IMR-90 (cell line): ENCODE measurements around the gene TSPAN14. TPM values are rescaled to one million over a fixed set of nuclear protein-coding genes. Genes with fewer than 3 reads are reported as not detected.

Experiments used
- ATAC-seq: fragments of 200-7000 bp; cut with Tn5 transposase; 2 replicates; pipeline ENCODE4 v1.9.1; 2020; ENCODE audit warnings: low read depth, mild to moderate bottlenecking, moderate library complexity
- BruUV-seq: library from RNA; stranded (reverse); fragments of 400-500 nt; replicated peaks from 2 replicates; lab custom pipeline; 2021; lab: Mats Ljungman, UMichigan
- CTCF ChIA-PET: fragments of 300-600 bp; formaldehyde crosslinking; extraction: SDS; loops from one replicate; lab custom pipeline; 2021; ENCODE audit warnings: antibody characterized with exemption; lab: Yijun Ruan, JAX
- POLR2A ChIA-PET: fragments of 300-600 bp; sonication (Branson Sonifier 250); formaldehyde crosslinking; loops from one replicate; lab custom pipeline; 2022; ENCODE audit warnings: antibody characterized with exemption; ENCODE audit not compliant: unreplicated experiment; lab: Charles Lee
- DNase-seq: peaks from one replicate; pipeline ENCODE4 v3.0.0; 2013
- H2AFZ ChIP-seq: replicated peaks from 2 replicates; pipeline ENCODE3; 2013; ENCODE audit warnings: low read length, mild to moderate bottlenecking; ENCODE audit not compliant: poor library complexity
- H2AK5ac ChIP-seq: 2 replicates; pipeline ENCODE4 v1.6.1; 2013; ENCODE audit warnings: low read depth, low read length, inconsistent platforms
- H2AK9ac ChIP-seq: replicated peaks from 2 replicates; pipeline ENCODE3; 2013; ENCODE audit warnings: mild to moderate bottlenecking, low read depth, low read length, moderate library complexity; ENCODE audit not compliant: poor library complexity
- H2BK120ac ChIP-seq: 2 replicates; pipeline ENCODE4 v1.6.1; 2013; ENCODE audit warnings: low read depth, low read length, inconsistent platforms
- H2BK15ac ChIP-seq: 3 replicates; pipeline ENCODE4 v1.6.1; 2013; ENCODE audit warnings: low read depth, low read length, inconsistent platforms
- H2BK20ac ChIP-seq: 2 replicates; pipeline ENCODE4 v1.6.1; 2013; ENCODE audit warnings: low read depth, mild to moderate bottlenecking, inconsistent platforms, low read length, moderate library complexity
- H2BK5ac ChIP-seq: 2 replicates; pipeline ENCODE4 v1.6.1; 2013; ENCODE audit warnings: mild to moderate bottlenecking, low read depth, low read length, inconsistent platforms; ENCODE audit not compliant: poor library complexity, severe bottlenecking
- H3K14ac ChIP-seq: replicated peaks from 2 replicates; pipeline ENCODE4 v1.6.1; 2013; ENCODE audit warnings: low read depth, low read length, inconsistent platforms
- H3K18ac ChIP-seq: 2 replicates; pipeline ENCODE4 v1.6.1; 2013; ENCODE audit warnings: low read depth, low read length, control low read depth
- H3K23ac ChIP-seq: 2 replicates; pipeline ENCODE4 v1.6.1; 2013; ENCODE audit warnings: low read depth, low read length, inconsistent platforms
- H3K27ac ChIP-seq: 2 replicates; pipeline ENCODE4 v1.5.1; 2013; ENCODE audit warnings: mild to moderate bottlenecking, control low read depth, low read length; ENCODE audit not compliant: insufficient read depth
- H3K27me3 ChIP-seq: 2 replicates; pipeline ENCODE4 v1.6.1; 2013; ENCODE audit warnings: low read length; ENCODE audit not compliant: control insufficient read depth, insufficient read depth
- H3K36me3 ChIP-seq: 2 replicates; pipeline ENCODE4 v1.6.1; 2013; ENCODE audit warnings: low read length, mixed read lengths; ENCODE audit not compliant: control insufficient read depth, insufficient read depth
- H3K4ac ChIP-seq: 2 replicates; pipeline ENCODE4 v1.6.1; 2013; ENCODE audit warnings: low read depth, low read length, inconsistent platforms
- H3K4me1 ChIP-seq: 2 replicates; pipeline ENCODE4 v1.6.1; 2013; ENCODE audit warnings: low read length, mixed read lengths; ENCODE audit not compliant: control insufficient read depth, insufficient read depth
- H3K4me2 ChIP-seq: 2 replicates; pipeline ENCODE4 v1.6.1; 2013; ENCODE audit warnings: low read depth, mild to moderate bottlenecking, control low read depth, low read length, moderate library complexity
- H3K4me3 ChIP-seq: 2 replicates; pipeline ENCODE4 v1.5.1; 2013; ENCODE audit warnings: low read depth, mild to moderate bottlenecking, control low read depth, low read length, moderate library complexity; ENCODE audit not compliant: insufficient read depth
- H3K56ac ChIP-seq: 2 replicates; pipeline ENCODE4 v1.6.1; 2013; ENCODE audit warnings: low read length, inconsistent platforms; ENCODE audit not compliant: insufficient read depth; ENCODE audit errors: extremely low read depth
- H3K79me1 ChIP-seq, 2 experiments: 2 replicates each; pipeline ENCODE4 v1.6.1; 2013; ENCODE audit warnings: low read length in 2 of 2, inconsistent platforms in 1 of 2, low read depth in 1 of 2
- H3K9ac ChIP-seq: 2 replicates; pipeline ENCODE4 v1.6.1; 2013; ENCODE audit warnings: low read depth, low read length, control low read depth
- H3K9me1 ChIP-seq: 2 replicates; pipeline ENCODE4 v1.6.1; 2013; ENCODE audit warnings: low read length, inconsistent platforms; ENCODE audit not compliant: insufficient read depth
- H3K9me3 ChIP-seq: 2 replicates; pipeline ENCODE4 v1.6.1; 2013; ENCODE audit warnings: low read length; ENCODE audit not compliant: control insufficient read depth, insufficient read depth
- H4K20me1 ChIP-seq: 2 replicates; pipeline ENCODE4 v1.6.1; 2013; ENCODE audit warnings: low read length, inconsistent platforms; ENCODE audit not compliant: insufficient read depth
- H4K5ac ChIP-seq: 2 replicates; pipeline ENCODE4 v1.6.1; 2013; ENCODE audit warnings: mild to moderate bottlenecking, low read depth, low read length, control low read depth
- H4K8ac ChIP-seq, 2 experiments: 2 replicates each; pipeline ENCODE4 v1.6.1; 2013; ENCODE audit warnings: low read depth in 2 of 2, low read length in 2 of 2, control low read depth in 1 of 2, inconsistent platforms in 1 of 2
- H4K91ac ChIP-seq: 2 replicates; pipeline ENCODE4 v1.6.1; 2013; ENCODE audit warnings: low read depth, low read length, inconsistent platforms; ENCODE audit not compliant: insufficient read depth
- BHLHE40 ChIP-seq: fragments of 150-350 bp; IDR thresholded peaks from 2 replicates; pipeline ENCODE4 v1.6.1; 2016; ENCODE audit warnings: mild to moderate bottlenecking, low read depth, low read length
- CEBPB ChIP-seq: IDR thresholded peaks from 2 replicates; pipeline ENCODE4 v1.6.1; 2012; ENCODE audit warnings: low read depth, low read length, improper control_type of control experiment
- CHD1 ChIP-seq: IDR thresholded peaks from 2 replicates; pipeline ENCODE4 v1.6.1; 2012; ENCODE audit warnings: low read depth, low read length, improper control_type of control experiment
- CTCF ChIP-seq: conservative IDR thresholded peaks from 2 replicates; pipeline ENCODE4 v1.5.1; 2012; ENCODE audit warnings: mild to moderate bottlenecking, low read depth, low read length, improper control_type of control experiment
- ELK1 ChIP-seq: fragments of 150-350 bp; IDR thresholded peaks from 2 replicates; pipeline ENCODE4 v1.6.1; 2016; ENCODE audit warnings: low read depth, mild to moderate bottlenecking, low read length, moderate library complexity, borderline replicate concordance
- FOS ChIP-seq: fragments of 150-350 bp; IDR thresholded peaks from 2 replicates; pipeline ENCODE4 v1.6.1; 2016; ENCODE audit warnings: low read depth, low read length
- MAFK ChIP-seq: IDR thresholded peaks from 2 replicates; pipeline ENCODE4 v1.6.1; 2012; ENCODE audit warnings: low read depth, low read length, improper control_type of control experiment
- MAZ ChIP-seq: IDR thresholded peaks from 2 replicates; pipeline ENCODE4 v1.6.1; 2012; ENCODE audit warnings: low read depth, mild to moderate bottlenecking, low read length, improper control_type of control experiment, moderate library complexity, borderline replicate concordance
- MXI1 ChIP-seq: IDR thresholded peaks from 2 replicates; pipeline ENCODE4 v1.6.1; 2012; ENCODE audit warnings: low read depth, mild to moderate bottlenecking, low read length, moderate library complexity, borderline replicate concordance
- NFE2L2 ChIP-seq: fragments of 150-350 bp; IDR thresholded peaks from 2 replicates; pipeline ENCODE4 v1.6.1; 2016; ENCODE audit warnings: low read depth, mild to moderate bottlenecking, low read length
- POLR2A ChIP-seq: IDR thresholded peaks from 2 replicates; pipeline ENCODE4 v1.6.1; 2012; ENCODE audit warnings: mild to moderate bottlenecking, low read depth, low read length
- RAD21 ChIP-seq: IDR thresholded peaks from 2 replicates; pipeline ENCODE4 v1.6.1; 2012; ENCODE audit warnings: low read length, improper control_type of control experiment
- RCOR1 ChIP-seq: IDR thresholded peaks from 2 replicates; pipeline ENCODE4 v1.6.1; 2012; ENCODE audit warnings: mild to moderate bottlenecking, low read length, improper control_type of control experiment; ENCODE audit not compliant: insufficient replicate concordance
- RFX5 ChIP-seq: IDR thresholded peaks from 2 replicates; pipeline ENCODE4 v1.8.0; 2012; ENCODE audit warnings: low read depth, mild to moderate bottlenecking, low read length, moderate library complexity
- SMC3 ChIP-seq: fragments of 150-350 bp; IDR thresholded peaks from 2 replicates; pipeline ENCODE4 v1.6.1; 2016; ENCODE audit warnings: low read depth, mild to moderate bottlenecking, antibody characterized with exemption, low read length, moderate library complexity
- USF2 ChIP-seq: fragments of 150-350 bp; IDR thresholded peaks from 2 replicates; pipeline ENCODE4 v1.6.1; 2017; ENCODE audit warnings: mild to moderate bottlenecking, antibody characterized with exemption, low read length, low read depth
- WGBS, 2 experiments: methylation state at CpG; one replicate each; pipeline versions ENCODE4 v1.1.5 to v1.1.7; 2013; ENCODE audit warnings: missing lambda C conversion rate in 2 of 2; ENCODE audit not compliant: insufficient read length in 1 of 2; ENCODE audit errors: extremely low coverage in 2 of 2; 5-methylcytosine and 5-hydroxymethylcytosine counted together
- dilution Hi-C: fragments of 300-500 bp; cut with HindIII; formaldehyde crosslinking; loops from one replicate; pipeline ENCODE4 v1.14.3; 2018; ENCODE audit warnings: low sequenced_read_pairs; ENCODE audit not compliant: unreplicated experiment
- in situ Hi-C: fragments of 300-500 bp; cut with MboI; formaldehyde crosslinking; loops from 3 replicates; pipeline ENCODE4 v1.14.3; 2019; ENCODE audit warnings: low sequenced_read_pairs, inconsistent platforms, mixed read lengths
- intact Hi-C: fragments of 100-400 bp; cut with micrococcal nuclease; formaldehyde crosslinking; loops from 2 replicates; pipeline ENCODE4 v1.10.0; 2022
- polyA plus RNA-seq, 3 experiments: library from polyadenylated mRNA; depleted of rRNA; stranded (reverse); fragments of >200 nt; gene quantifications; 2 replicates each; pipeline ENCODE4 v1.2.3, GENCODE V29; 2012; ENCODE audit warnings: low replicate concordance in 1 of 3
- total RNA-seq: library from RNA; depleted of rRNA; stranded (reverse); fragments of >200 nt; gene quantifications from 2 replicates; pipeline ENCODE4 v1.2.3, GENCODE V29; 2012

The TSPAN14 gene
- total and polyA plus RNA-seq, 2 of the 4 experiments (the other 2 are of a cell fraction), result 18.5 to 43.0 TPM

- Histone ChIP-seq H3K14ac (no peak overlapping the region; the same call in 1 of the 2 replicates), H2AK5ac (no peak overlapping the region), H3K4me3 (no peak overlapping the region), H3K23ac (peak overlapping the region; percentile 11; the same call in 1 of the 2 replicates), H3K4me2 (no peak overlapping the region), H4K20me1 (peaks cover 26% of the 10 kb centered on the region), H3K27me3 (no peaks in the 10 kb centered on the region), H3K56ac (no peak overlapping the region), H3K36me3 (peaks cover 4% of the 10 kb centered on the region; the same call in 1 of the 2 replicates), H4K8ac (no peak overlapping the region), H3K9ac (no peak overlapping the region), H3K79me1 (peaks cover 39 to 53% of the 10 kb centered on the region in 2 experiments), H4K5ac (no peak overlapping the region), H3K27ac (no peak overlapping the region), H3K4ac (peak overlapping the region; percentile 71; the same call in 1 of the 2 replicates), H4K91ac (no peak overlapping the region), H3K9me3 (peaks cover 11% of the 10 kb centered on the region), H3K18ac (no peak overlapping the region), H2BK120ac (no peak overlapping the region), H3K9me1 (peaks cover 35% of the 10 kb centered on the region), H3K4me1 (peaks cover 27% of the 10 kb centered on the region), H2BK20ac (no peak overlapping the region), H2AFZ (no peak overlapping the region), H2AK9ac (no peak overlapping the region), H2BK15ac (no peak overlapping the region), H2BK5ac (no peak overlapping the region)
- no CpG with 5 or more reads among the region's 2 CpGs for WGBS, 2 experiments
- TF ChIP-seq MXI1 (no peak), NFE2L2 (no peak), BHLHE40 (no peak), FOS (no peak), MAFK (no peak), RFX5 (no peak), USF2 (no peak), POLR2A (no peak), CTCF (no peak), MAZ (no peak), CEBPB (no peak), ELK1 (no peak), CHD1 (no peak), SMC3 (no peak), RCOR1 (no peak), RAD21 (no peak)
- intact Hi-C loops, result no loop called here
- DNase-seq, result no peak
- in situ Hi-C loops, result loop anchor here (25.0 kb wide), 1 partner anchor 312 kb away; no protein-coding TSS in a partner anchor
- CTCF ChIA-PET, result no interaction called here
- no TSS peak for BruUV-seq
- no peak for ATAC-seq
- POLR2A ChIA-PET, result no interaction called here
- dilution Hi-C loops, result no loop called here
Measured at GRCh38 chr10:80474597-80474910, 20.4 kb downstream of the TSPAN14 start.
